Gastroesophageal sphincter (tissue), 4 donors: ENCODE data around the gene BMP7. TPM values are rescaled to one million over a fixed set of nuclear protein-coding genes. Genes with fewer than 3 reads are reported as not detected.

Experiments used
- ATAC-seq: fragments of 150-250 bp; one replicate; pipeline ENCODE4 v1.9.1; 2016; ENCODE audit warnings: mild to moderate bottlenecking, moderate library complexity
- H3K27ac ChIP-seq, 4 donors: fragments of 200-600 bp; sonication (generic) in 3 of 4; 1 replicate in 3 of 4; 2 replicates in 1 of 4; pipeline ENCODE4 v1.5.1; 2016 to 2019
- H3K27me3 ChIP-seq: fragments of 200-600 bp; sonication (generic); one replicate; pipeline ENCODE4 v1.5.1; 2019
- H3K36me3 ChIP-seq, 2 donors: fragments of 200-600 bp; sonication (generic); one replicate each; pipeline ENCODE4 v1.5.1; 2019; ENCODE audit warnings: control low read depth in 1 of 2
- H3K4me1 ChIP-seq, 3 donors: fragments of 200-600 bp; sonication (generic); 1 replicate in 2 of 3; 2 replicates in 1 of 3; pipeline ENCODE4 v1.5.1; 2016 to 2019; ENCODE audit warnings: control low read depth in 2 of 3
- H3K4me3 ChIP-seq, 2 donors: fragments of 200-600 bp; sonication (generic); one replicate each; pipeline ENCODE4 v1.5.1; 2019; ENCODE audit warnings: mild to moderate bottlenecking in 1 of 2, moderate library complexity in 1 of 2
- H3K9me3 ChIP-seq, 3 donors: fragments of 200-600 bp; sonication (generic); one replicate each; pipeline ENCODE4 v1.5.1; 2017 to 2019; ENCODE audit warnings: control low read depth in 2 of 3
- CTCF ChIP-seq, 4 experiments: fragments of 200-600 bp in 2 of 4; fragments of 450-650 bp in 2 of 4; sonication (generic) in 1 of 4; IDR thresholded peaks; one replicate each; pipeline ENCODE4 v1.5.1; 2017 to 2019; ENCODE audit warnings: antibody characterized with exemption in 4 of 4, mild to moderate bottlenecking in 2 of 4, moderate library complexity in 2 of 4
- EP300 ChIP-seq: sonication (generic); formaldehyde crosslinking; IDR thresholded peaks from one replicate; pipeline ENCODE4 v1.6.1; 2017; ENCODE audit warnings: antibody characterized with exemption, mild to moderate bottlenecking
- POLR2A ChIP-seq, 2 donors: fragments of 450-650 bp; IDR thresholded peaks; one replicate each; pipeline ENCODE4 v1.6.1; 2017; ENCODE audit warnings: antibody characterized with exemption in 2 of 2, mild to moderate bottlenecking in 2 of 2, moderate library complexity in 1 of 2
- POLR2AphosphoS5 ChIP-seq: sonication (generic); formaldehyde crosslinking; IDR thresholded peaks from one replicate; pipeline ENCODE4 v1.6.1; 2017; ENCODE audit warnings: antibody characterized with exemption
- WGBS, 2 donors: methylation state at CpG; one replicate each; pipeline ENCODE4 v1.1.5; 2018; ENCODE audit warnings: low coverage in 1 of 2; 5-methylcytosine and 5-hydroxymethylcytosine counted together
- total RNA-seq, 4 donors: library from RNA; depleted of rRNA; stranded (reverse); fragments of >200 nt; gene quantifications; one replicate each; pipeline ENCODE4 v1.1.0, GENCODE V29; 2016

The BMP7 gene
- total RNA-seq, 4 donors from 2014 or later, result 0.16 to 10.8 (median 5.0) TPM

- no peaks in the 10 kb centered on the region for H3K36me3 ChIP-seq
- no peak overlapping the region for H3K4me3 ChIP-seq
- TF ChIP-seq POLR2A (IDR thresholded peaks at IDR 0.05) (no peak), POLR2AphosphoS5 (no peak), EP300 (no peak), CTCF (IDR thresholded peaks at IDR 0.05) (no peak)
- no peaks in the 10 kb centered on the region for H3K9me3 ChIP-seq
- ATAC-seq, result no peak
- 91 to 100% methylated on average over 1 to 2 of the region's 3 CpGs for WGBS, 2 donors
- H3K27ac ChIP-seq, result no peak overlapping the region
- H3K27me3 ChIP-seq, result peaks cover 14% of the 10 kb centered on the region
- H3K4me1 ChIP-seq, result no peaks in the 10 kb centered on the region
Observed at GRCh38 chr20:57274299-57274698, 7.9 kb upstream of the BMP7 start.

GRCh38 chr20:57272883-57273535 lies 6.6 kb upstream of the BMP7 start:
- no peaks in the 10 kb centered on the region for H3K4me1 ChIP-seq
- no peak overlapping the region for H3K4me3 ChIP-seq
- H3K9me3 ChIP-seq, result no peaks in the 10 kb centered on the region
- H3K27me3 ChIP-seq, result peaks cover 21% of the 10 kb centered on the region
- no peaks in the 10 kb centered on the region for H3K36me3 ChIP-seq
- 51% methylated on average over 2 of the region's 4 CpGs; no CpG with 5 or more reads in 1 of the 2 donors for WGBS, 2 donors
- TF ChIP-seq CTCF (IDR thresholded peaks at IDR 0.05) (no peak), POLR2AphosphoS5 (no peak), POLR2A (IDR thresholded peaks at IDR 0.05) (no peak), EP300 (no peak)
- ATAC-seq, result no peak
- no peak overlapping the region for H3K27ac ChIP-seq

- TF ChIP-seq EP300 (no peak), CTCF (IDR thresholded peaks at IDR 0.05) (no peak), POLR2AphosphoS5 (no peak), POLR2A (IDR thresholded peaks at IDR 0.05) (no peak)
- 60 to 83% methylated on average over 1 to 3 of the region's 10 CpGs for WGBS, 2 donors
- Histone ChIP-seq H3K27me3 (peaks cover 47% of the 10 kb centered on the region), H3K9me3 (no peaks in the 10 kb centered on the region), H3K27ac (no peak overlapping the region), H3K4me3 (no peak overlapping the region), H3K36me3 (no peaks in the 10 kb centered on the region), H3K4me1 (peaks cover 0 to 20% (median 3%) of the 10 kb centered on the region in 3 donors)
- ATAC-seq, result no peak
Observed at GRCh38 chr20:57270204-57270984, 4.0 kb upstream of the BMP7 start.

- ATAC-seq, result no peak
- Histone ChIP-seq H3K27ac (no peak overlapping the region), H3K9me3 (no peaks in the 10 kb centered on the region), H3K4me1 (peaks cover 0 to 27% (median 3%) of the 10 kb centered on the region in 3 donors), H3K27me3 (peaks cover 58% of the 10 kb centered on the region), H3K4me3 (no peak overlapping the region), H3K36me3 (no peaks in the 10 kb centered on the region)
- no peak for TF ChIP-seq EP300
- TF ChIP-seq CTCF (IDR thresholded peaks at IDR 0.05), result no peak
- no peak for TF ChIP-seq POLR2AphosphoS5
- no peak for TF ChIP-seq POLR2A (IDR thresholded peaks at IDR 0.05)
- 52 to 81% methylated on average over 3 to 9 of the region's 10 CpGs for WGBS, 2 donors
Observed at GRCh38 chr20:57269148-57269984, 2.9 kb upstream of the BMP7 start.
